Omental fat pad (tissue), 4 donors: ENCODE data around the gene DHX8. TPM values are rescaled to one million over a fixed set of nuclear protein-coding genes. Genes with fewer than 3 reads are reported as not detected.

ENCODE experiments used
- ATAC-seq: fragments of 150-250 bp; one replicate; pipeline ENCODE4 v1.9.1; 2016; ENCODE audit warnings: mild to moderate bottlenecking, moderate library complexity; ENCODE audit not compliant: low FRiP score
- DNase-seq: peaks from one replicate; pipeline ENCODE4 v3.0.0-alpha.2; 2019; ENCODE audit warnings: low spot score
- total RNA-seq, 4 donors: library from RNA; depleted of rRNA; stranded (reverse); fragments of >200 nt; gene quantifications; one replicate each; pipeline ENCODE4 v1.1.0, GENCODE V29; 2016
- TF ChIP-seq, protein P1 (sequence below), 3 donors: fragments of 450-650 bp; IDR thresholded peaks; one replicate each; pipeline ENCODE4 v1.5.1; 2016 to 2017; ENCODE audit warnings: antibody characterized with exemption in 3 of 3, mild to moderate bottlenecking in 3 of 3, moderate library complexity in 2 of 3

DHX8 gene
- total RNA-seq, 4 donors from 2014 or later = 22.5 to 48.5 (median 31.9) TPM

DNA sequence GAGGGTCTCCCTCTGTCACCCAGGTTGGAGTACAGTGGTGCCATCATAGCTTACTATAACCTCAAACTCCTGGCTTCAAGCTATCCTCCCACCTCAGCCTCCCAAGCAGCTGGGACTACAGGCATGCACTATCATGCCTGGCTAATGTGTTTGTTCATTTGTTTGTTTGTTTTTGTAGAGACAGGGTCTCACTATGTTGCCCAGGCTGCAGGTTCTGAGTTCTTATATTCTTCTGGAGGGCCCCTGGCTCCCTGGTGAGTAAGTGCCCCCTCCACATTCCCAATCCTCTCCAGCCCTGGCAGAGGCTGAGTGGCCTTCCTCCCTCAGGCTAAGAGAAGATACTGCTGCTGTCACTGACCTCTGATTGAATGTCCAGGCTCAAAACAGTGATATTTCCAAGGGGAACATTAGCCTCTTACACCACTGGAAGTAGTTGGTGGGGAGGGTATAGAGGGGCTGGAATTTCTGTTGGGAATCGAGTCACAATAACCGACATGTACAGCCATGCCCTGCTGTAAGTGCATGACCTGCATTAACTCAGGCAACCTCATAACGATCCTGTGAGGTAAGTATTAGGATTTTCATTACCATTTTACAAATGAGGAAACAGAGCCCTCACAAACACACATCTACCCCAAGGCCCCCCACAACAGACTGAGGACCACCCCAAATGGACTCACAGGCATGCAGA is 65.1 kb downstream of the DHX8 start:
- ATAC-seq = no peak
- DNase-seq = no peak
- TF ChIP-seq, protein P1, sequence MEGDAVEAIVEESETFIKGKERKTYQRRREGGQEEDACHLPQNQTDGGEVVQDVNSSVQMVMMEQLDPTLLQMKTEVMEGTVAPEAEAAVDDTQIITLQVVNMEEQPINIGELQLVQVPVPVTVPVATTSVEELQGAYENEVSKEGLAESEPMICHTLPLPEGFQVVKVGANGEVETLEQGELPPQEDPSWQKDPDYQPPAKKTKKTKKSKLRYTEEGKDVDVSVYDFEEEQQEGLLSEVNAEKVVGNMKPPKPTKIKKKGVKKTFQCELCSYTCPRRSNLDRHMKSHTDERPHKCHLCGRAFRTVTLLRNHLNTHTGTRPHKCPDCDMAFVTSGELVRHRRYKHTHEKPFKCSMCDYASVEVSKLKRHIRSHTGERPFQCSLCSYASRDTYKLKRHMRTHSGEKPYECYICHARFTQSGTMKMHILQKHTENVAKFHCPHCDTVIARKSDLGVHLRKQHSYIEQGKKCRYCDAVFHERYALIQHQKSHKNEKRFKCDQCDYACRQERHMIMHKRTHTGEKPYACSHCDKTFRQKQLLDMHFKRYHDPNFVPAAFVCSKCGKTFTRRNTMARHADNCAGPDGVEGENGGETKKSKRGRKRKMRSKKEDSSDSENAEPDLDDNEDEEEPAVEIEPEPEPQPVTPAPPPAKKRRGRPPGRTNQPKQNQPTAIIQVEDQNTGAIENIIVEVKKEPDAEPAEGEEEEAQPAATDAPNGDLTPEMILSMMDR (IDR thresholded peaks at IDR 0.05) = no peak

DNA sequence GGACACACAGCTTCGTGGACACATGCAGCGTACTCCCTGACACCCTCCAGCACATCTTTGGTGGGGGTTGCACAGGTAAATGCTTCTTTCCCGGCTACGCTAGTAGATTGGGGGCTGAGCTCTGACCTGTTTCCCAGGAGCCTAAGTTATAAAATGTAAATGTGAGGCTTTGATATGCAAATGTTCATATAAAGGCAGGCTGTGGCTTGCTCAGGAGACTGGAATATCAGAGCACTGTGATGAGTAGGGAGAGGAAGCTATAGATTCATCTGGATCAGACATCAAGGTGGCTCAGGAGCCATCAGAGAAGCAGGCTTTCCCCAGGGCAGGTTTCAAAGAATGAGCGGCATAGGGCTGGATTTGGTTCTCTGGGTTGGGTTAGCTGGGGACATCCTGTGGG is 65.7 kb downstream of the DHX8 start:
- TF ChIP-seq, protein P1 (IDR thresholded peaks at IDR 0.05) = no peak
- ATAC-seq = no peak
- no peak for DNase-seq

DNA sequence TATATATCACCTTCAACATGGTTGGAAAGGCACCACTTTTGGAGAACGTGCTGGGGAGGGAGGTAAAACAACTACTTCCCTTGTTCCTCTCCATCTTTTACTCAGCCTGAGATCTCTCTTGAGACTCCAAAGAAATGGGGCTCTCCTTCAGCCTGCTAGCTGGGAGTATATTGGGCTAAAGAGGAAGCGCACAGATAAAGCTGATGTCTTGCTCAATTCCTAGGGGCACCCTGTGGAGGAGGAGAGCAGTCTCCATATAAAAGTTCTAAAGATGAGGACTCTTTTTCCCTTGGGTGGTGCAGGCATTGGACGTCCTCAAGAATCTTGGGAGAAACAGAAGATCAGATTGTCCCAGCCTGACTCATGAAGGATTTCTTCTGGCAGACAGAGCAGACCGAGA is 67.0 kb downstream of the DHX8 start:
- DNase-seq = no peak
- ATAC-seq = no peak
- TF ChIP-seq, protein P1 (IDR thresholded peaks at IDR 0.05) = no peak

DNA sequence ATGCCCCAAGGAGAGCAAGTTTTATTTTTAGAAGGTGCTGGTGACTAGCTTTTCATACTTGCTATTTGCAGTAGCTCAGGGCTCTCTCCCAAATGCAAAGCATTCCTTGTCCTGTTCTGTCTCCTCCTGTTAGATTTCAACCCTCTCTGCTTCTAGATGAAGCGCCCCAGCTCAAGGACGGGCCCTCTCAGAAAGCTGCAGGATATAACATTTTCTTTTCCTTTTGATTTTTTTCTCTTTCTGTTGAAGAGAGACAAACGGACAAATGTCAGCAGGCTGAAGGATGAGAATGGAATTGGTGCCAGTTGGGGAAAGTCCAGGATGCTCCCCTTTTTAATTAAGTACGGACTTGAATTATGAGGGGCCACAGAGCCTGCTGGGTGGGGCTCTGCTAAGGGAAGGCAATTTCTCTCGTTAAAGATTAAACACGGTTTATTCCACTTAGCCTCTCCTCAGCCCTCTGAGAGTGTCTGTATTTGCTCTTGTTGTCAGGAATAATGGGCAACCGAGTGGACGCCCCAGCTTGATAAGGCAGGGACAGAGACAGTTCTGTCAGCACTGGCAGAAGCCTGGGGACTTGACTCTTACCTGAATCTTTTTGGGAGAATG is 68.6 kb downstream of the DHX8 start:
- DNase-seq = no peak
- TF ChIP-seq, protein P1 (IDR thresholded peaks at IDR 0.05) = no peak
- ATAC-seq = no peak

DNA sequence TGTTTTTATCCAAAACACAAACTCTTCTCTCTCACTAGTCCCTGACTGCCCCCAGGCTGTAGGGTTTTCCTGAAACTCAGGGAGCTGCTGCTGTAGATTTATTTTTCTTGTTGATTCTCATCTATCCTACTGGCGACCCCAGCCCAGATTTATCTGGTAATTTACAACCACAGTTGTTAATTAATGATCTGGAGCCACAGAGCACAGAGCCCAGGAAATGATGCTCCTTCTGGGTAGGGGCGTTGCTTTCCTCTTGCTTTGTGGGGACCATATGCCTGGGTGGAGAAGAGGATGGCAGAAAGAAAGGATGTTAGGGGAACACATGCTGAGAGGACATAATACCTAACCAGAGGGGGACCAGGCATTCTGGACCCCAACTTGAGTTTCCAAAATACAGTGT is 69.8 kb downstream of the DHX8 start:
- DNase-seq (no peak), ATAC-seq (no peak)
- TF ChIP-seq, protein P1 (IDR thresholded peaks at IDR 0.05) = no peak

DNA sequence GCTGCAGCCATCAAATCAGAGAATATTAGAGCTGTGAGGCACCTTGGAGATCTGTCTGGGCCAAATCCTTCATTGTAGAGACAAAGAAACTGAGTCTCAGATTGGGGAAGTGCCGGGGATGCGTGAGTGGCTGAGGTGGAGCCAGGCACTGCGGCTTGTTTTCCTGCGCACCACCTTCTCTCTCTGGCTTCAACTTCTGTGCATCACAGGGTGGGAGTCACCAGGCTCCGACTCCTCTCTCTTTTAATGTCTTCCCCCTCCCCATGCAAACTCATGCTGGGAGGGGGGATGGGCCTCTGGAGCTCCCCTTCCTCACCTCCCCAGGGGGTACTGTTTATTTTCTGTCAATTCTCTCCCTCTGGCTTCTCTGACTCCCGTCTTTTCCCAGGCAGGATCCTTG is 71.1 kb downstream of the DHX8 start:
- DNase-seq = no peak
- ATAC-seq = no peak
- TF ChIP-seq, protein P1 (IDR thresholded peaks at IDR 0.05) = no peak

DNA sequence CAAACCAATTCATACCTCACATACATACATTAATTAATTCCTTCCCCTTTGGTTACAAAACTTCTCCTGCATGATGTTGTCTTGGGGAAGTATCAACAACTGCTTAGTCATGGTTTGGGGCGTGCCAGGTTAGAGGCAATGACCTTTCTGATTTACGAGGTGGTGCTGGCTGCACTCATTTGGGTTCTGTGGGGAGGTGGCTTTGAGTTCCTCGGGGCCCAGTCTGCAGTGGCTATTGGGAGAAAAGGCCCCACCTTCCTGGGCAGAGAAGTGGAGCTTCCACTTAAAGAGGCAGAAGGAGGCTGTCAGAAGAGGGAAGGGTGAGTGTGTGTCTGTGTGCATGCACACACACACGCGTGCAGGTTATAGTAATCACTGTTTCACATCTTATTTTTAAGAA is 72.5 kb downstream of the DHX8 start:
- no peak for ATAC-seq
- TF ChIP-seq, protein P1 (IDR thresholded peaks at IDR 0.05) = no peak
- DNase-seq = no peak
